ENCODE results near the gene LRRC43. TPM values are rescaled to one million over a fixed set of nuclear protein-coding genes. Genes with fewer than 3 reads are reported as not detected.

The LRRC43 gene
- total RNA-seq, 2 experiments from 2014 or later: 0.11 TPM; not detected in 1

DNA sequence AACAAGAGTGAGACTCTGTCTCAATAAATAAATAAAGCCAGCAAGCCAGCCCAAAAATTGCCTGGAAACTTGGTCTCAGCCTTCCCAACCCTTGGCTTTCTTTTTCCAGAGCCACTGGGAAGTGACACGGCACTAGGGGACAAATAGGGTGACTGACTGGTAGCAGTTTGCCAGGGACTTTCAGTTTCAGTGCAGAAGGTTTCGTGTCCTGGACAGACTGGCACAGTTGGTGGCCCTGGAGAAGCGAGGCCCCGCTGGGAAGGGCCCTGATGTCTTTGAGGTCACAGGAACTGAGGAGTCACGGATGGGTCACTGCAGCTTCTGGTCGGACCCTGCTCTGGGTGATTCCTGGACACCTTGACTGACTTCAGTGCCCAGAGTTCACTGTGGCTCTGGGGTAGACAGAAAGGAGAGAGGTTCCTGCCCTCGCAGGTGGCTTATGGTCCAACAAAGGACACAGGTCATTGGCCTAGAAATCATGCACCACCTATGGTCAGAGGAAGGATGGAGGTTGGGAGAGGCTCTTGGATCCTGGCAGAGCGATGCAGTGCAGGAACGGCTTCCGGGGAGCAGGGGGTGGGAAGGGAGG, 2.7 kb downstream of the LRRC43 start:
- ChIA-PET POLR2A (no interaction called here), CTCF (no interaction called here)

DNA sequence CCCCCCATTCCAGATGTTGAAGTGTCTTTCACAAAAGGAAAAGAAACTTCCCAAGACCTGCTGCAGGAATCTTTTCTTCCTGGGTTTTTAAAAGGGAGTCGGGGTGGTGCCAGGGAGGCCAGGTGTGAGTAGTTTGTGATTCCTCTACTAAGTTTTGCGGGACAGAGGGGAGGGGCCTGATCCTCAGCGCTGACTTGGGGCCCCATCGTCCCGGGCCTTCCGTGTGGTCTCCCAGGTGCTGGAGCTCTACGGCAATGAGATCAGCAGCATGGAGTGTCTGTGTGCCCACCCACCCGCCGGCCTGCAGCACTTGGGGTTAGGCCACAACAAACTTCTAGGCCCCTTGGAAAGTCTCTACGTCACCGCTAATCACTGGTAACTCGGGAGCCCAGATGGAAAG, 4.5 kb downstream of the LRRC43 start:
- ChIA-PET POLR2A (interaction anchor here (1.2 kb wide), 1 partner anchor 21 kb away, joined by 4 read pairs; no protein-coding TSS in a partner anchor), CTCF (interaction anchor here (0.6 kb wide), 1 partner anchor 335 kb away, joined by 5 read pairs; no protein-coding TSS in a partner anchor)

DNA sequence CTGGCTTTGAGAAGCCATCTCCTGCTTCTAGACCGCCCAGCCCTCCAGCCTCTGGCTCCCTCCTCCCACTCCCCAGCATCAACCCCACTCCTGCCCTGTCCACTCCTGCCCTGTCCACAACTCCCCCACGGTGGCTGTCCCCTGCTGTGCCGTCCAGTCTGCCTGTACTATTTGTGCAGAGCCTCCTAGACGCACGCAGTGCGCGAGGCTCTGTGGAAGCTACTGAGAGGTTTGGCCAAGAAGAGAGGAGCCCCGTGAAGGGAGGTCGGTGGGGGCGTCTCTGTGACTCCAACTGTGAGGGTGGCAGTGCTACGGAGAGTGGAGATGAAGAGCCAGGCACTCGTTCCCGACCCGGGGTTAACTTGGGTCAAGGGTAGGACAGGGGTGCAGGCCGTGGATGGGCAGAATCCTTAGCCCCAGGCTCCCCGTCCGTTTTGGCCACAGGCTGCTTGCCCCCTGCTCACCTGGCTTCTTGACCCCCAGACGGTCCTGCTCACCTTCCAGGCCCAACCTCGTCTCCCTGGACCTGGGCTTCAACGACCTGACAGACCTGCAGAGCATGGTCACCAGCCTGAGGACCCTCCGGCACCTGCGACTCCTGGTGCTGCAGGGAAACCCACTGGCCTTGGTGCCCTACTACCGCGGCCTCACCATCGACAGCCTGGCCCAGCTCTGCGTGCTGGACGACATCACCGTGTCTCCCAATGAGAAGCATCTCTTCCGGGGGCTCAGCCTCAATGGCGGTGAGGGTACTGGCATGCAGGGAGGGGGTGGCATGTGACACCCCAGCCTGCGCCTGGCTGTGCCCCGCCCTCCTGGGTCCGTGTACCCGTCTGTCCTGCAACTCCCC, 6.9 kb downstream of the LRRC43 start:
- ChIA-PET POLR2A (no interaction called here), CTCF (interaction anchor here (0.7 to 2.2 kb wide), 7 partner anchors 23 to 67 kb away, joined by 3 to 18 read pairs (median 6); no protein-coding TSS in a partner anchor)

DNA sequence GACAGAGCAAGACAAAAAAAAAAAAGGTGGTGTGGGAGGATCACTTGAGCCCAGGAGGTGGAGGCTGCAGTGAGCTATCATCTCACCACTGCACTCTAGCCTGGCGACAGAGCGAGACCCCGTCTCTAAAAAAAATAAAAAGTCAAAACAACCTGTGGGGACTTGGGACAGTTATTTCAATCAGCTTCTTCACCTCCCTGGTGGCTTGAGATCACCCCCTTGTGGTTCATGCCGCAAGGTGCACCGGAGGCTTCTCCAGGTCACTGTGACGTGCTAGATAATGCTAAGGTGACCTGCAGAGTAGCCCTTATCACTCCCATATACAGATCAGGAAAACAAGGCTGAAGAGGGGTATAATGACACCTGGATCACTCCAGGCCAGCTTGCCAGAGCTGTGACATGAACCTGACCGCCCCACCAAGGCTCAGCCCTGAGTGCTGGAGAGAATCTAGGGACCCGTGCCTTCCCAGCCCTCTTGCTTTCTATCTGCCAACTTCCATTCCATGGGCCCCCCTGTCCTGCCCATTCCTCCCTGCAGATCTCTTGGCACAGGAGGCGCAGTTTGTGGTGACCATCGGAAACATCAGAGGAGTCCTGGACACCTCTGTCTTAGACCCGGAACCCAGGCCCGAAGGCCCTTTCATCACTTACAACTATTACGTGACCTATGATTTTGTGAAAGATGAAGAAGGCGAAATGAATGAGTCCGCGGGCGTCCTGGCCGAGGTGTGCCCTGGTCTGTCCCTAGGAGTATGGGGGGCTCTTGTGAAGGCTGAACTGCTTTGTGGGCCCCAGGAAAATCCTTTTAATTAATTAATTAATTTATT, 8.1 kb downstream of the LRRC43 start:
- ChIA-PET POLR2A (interaction anchor here (1.1 kb wide), 1 partner anchor 14 kb away, joined by 4 read pairs; no protein-coding TSS in a partner anchor), CTCF (interaction anchor here (0.6 to 2.2 kb wide), 19 partner anchors 11 to 137 kb away, joined by 3 to 18 read pairs (median 4); no protein-coding TSS in a partner anchor)

DNA sequence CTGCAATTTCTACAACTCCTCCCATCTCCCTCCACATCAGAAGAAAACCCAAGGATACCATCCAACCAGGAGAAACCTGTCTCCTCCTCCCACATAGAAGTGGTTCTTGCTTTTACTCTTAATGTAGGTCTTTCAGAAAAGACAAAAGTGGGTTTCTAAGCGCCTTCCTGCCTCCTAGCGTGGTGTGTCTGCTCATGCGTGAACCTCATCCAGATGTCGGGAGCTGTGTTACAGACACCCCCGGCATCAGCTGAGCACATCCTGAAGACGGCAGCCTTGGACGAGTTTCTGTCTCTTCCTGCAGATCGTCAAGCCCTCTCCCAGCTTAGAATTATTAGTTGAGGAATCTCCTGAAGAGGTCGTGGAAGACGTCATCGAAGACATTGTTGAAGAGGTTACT, 9.5 kb downstream of the LRRC43 start:
- POLR2A ChIA-PET: no interaction called here
- CTCF ChIA-PET: interaction anchor here (1.3 to 1.4 kb wide), 2 partner anchors 69 to 138 kb away, joined by 4 to 6 read pairs; no protein-coding TSS in a partner anchor

DNA sequence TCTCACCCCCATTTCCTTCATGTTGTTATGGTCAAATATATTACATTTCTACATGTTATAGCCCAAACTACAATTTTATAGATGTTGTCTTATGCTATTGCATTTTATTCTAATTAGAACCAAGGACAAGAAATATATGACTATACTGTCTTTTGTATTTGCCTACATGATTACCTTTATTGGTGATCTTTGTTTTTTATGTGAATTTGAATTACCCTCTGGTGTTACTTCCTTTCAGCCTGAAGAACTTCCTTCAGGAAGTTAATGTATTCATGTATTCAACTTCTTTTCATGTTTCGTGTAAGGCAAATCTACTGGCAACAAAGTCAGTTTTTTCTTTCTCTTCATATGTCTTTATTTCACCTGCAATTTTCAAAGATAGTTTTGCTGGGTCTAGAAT, 11.9 kb downstream of the LRRC43 start:
- ChIA-PET POLR2A (no interaction called here), CTCF (interaction anchor here (0.8 to 3.6 kb wide), 4 partner anchors 12 to 400 kb away, joined by 3 to 10 read pairs (median 4); partner anchors contain the start of gene LRRC43)

DNA sequence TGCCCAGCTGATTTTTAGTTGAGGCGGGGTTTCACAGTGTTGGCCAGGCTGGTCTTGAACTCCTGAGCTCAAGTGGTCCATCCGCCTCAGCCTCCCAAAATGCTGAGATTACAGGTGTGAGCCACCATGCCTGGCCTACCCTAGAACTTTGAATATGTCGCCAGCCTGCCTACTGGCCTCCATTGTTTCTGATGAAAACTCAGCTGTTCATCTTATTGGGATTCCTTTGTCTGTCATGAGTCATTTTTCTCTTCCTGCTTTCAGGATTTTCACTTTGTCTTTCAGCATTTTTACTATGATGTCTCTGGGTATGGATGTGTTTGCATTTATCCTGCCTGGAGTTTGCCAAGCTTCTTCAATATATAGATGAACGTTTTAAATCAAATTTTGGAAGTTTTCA, 12.5 kb downstream of the LRRC43 start:
- ChIA-PET CTCF (interaction anchor here (1.3 to 3.6 kb wide), 2 partner anchors 13 to 29 kb away, joined by 3 to 10 read pairs; partner anchors contain the start of gene LRRC43), POLR2A (no interaction called here)

DNA sequence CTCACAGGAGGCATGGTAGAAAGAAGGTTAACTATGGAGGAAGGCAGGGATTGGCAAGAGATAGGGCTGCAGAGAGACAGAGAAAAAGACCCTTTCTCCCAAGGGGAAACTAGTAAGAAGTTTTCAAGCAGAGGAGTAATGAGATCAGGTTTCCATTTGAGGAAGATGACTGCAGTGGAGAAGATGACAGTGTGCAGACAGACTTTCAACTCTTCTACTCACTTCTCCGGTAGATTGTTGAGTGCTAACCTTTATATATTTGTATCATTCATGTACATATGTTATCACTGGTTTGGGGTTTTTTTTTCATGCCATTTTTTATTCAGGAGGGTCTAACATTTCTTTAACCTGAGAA, 14.7 kb downstream of the LRRC43 start:
- ChIA-PET POLR2A (no interaction called here), CTCF (no interaction called here)

DNA sequence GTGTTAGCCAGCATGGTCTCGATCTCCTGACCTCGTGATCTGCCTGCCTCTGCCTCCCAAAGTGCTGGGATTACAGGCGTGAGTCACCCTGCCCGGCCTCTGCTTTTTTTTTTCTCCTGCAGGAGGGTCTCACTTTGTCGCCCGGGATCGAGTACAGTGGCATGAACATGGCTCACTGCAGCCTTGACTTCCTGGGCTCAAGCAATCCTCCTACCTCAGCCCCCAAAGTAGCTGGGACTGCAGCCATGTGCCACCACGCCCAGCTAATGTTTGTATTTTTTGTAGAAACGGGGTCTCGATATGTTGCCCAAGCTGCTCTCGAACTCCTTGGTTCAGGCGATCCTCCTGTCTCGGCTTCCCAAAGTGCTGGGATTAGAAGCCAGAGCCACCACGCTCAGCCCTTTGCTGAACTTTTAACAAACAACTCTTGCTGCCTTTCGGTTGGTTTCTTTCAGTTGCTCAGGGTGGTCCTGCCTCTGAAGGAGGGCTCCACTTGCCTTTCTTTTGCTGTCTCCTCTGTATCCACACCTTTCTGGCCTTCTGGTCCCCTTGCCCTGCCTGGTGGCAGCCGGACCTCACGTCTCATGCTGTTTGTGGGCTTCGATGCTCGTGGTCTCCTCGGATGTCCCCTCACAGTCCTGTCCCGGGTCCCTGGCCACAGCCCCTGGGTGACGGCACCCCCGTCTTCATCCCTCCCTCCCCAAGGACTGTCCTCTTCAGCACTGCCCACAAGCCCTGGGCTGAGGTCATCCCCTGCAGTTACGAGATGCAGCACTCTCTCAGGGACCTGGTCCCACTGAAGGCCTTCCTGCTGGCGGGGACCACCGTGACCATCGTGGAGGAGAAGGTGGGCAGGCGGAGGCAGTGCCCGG, 16.8 kb downstream of the LRRC43 start:
- ChIA-PET CTCF (no interaction called here), POLR2A (no interaction called here)

DNA sequence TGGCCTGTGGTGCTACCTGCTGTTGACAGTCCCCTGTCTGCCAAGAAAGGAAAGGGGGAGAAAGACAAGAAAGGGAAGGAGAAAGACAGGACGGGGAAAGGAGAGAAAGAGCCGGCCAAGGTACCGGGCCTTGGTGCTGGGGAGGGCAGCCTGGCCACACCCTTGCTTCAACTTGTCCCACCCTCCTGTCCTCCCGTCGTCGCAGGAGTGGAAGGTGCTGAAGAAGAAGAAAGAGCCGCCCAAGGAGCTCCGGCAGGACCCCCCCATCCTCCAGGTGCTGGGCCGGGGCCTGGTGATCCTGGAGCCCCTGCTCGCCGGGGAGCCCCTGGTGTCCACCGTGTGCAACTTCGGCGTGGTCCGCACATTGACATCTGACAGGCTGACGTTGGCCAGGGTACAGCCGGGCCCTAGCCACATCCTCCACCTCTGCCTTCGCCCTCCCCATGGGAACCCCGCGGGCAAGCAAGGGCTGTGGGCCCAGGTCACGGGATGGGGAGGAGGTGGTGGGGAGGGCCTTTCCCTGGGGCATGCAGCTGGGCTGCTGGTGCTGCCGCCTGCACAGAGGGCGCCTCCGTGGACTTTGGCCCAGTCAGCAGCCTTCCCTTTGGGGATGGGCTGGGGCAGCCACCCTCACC, 17.7 kb downstream of the LRRC43 start:
- POLR2A ChIA-PET: no interaction called here
- CTCF ChIA-PET: no interaction called here

DNA sequence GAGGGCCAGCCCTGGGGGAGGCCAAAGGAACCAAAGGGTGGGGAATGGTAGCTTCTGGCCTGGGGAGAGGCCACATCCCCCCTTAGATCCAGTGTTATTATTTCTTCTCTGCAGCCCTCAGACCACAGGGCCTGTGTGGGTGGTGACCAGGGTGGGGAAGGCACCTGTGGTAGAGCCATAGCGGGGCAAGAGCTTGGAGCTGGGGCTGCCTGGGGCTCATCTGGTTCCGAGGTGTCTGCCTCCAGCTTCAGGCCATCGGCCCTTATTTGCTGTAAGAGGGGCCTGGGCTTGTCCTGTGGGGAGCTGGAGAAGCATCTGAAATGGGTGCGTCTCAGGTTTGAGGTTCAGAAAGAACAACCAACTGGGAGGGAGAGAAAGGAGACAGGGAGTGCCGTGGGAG, 18.5 kb downstream of the LRRC43 start:
- ChIA-PET POLR2A (no interaction called here), CTCF (no interaction called here)

DNA sequence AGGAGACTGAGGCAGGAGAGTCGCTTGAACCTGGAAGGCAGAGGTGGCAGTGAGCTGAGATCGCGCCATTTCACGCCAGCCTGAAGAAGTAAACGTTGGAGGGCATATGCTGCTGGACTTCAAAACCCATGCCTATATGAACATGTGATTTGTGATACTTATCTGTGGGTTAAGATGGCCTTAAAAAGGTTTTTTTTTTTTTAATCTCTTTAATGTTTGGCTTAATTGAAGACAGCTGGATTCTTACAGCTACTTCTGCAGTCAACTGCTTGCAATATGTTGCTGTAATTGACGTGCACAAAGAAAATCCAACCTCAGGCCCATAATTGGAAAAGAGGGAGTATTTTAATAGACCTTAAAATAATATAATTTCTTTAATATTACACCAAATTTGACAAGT, 19.1 kb downstream of the LRRC43 start:
- ChIA-PET CTCF (no interaction called here), POLR2A (interaction anchor here (0.6 kb wide), 1 partner anchor 21 kb away, joined by 3 read pairs; no protein-coding TSS in a partner anchor)

DNA sequence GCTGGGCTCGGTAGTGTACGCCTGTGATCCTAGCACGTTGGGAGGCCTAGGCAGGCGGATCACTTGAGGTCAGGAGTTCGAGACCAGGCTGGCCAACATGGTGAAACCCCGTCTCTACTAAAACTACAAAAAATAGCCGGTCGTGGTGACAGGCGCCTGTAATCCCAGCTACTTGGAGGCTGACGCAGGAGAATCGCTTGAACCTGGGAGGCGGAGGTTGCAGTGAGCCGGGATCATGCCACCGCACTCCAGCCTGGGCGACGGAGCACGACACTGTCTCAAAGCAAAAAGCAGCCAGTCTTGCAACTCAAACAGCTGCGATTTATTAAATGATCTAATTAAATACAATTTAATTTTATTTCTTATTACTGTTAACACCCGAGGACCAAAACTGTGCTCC, 19.9 kb downstream of the LRRC43 start:
- POLR2A ChIA-PET: interaction anchor here (0.6 kb wide), 1 partner anchor 175 kb away, joined by 5 read pairs; no protein-coding TSS in a partner anchor
- CTCF ChIA-PET: interaction anchor here (0.6 kb wide), 1 partner anchor 46 kb away, joined by 3 read pairs; no protein-coding TSS in a partner anchor

DNA sequence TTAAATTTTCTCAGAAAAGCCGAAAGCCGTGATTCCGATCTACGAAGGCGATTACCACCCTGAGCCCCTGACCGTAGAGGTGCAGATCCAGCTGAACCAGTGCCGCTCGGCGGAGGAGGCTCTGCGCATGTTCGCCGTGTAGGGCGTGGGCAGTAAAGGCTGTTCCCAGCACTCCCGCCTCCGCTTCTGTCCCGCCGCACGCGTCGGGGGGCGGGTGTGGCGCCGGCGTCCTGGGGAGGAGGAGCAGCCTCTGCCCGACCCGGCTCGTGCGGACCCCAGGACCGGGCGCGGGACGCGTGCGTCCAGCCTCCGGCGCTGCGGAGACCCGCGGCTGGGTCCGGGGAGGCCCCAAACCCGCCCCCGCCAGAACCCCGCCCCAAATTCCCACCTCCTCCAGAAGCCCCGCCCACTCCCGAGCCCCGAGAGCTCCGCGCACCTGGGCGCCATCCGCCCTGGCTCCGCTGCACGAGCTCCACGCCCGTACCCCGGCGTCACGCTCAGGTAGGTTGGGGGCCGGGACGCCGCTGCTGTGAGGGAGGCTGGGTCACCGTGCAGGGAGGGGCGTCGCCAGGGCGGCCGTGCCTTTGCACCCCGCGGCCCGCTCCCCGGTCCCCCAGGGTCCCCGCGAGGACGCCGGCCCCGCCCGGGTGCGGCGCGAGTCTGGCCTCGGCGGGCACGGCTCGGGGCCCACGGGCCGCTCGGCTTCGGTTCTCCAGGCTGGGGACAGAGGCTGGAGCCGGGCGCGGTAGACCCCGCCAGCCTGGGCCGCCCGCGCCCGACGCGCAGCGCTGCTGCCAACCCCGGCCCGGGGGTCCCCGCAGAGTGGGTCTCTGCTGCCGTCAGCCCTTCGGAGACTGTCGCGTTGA, 20.6 kb downstream of the LRRC43 start, which contains the start of gene B3GNT4:
Gene B3GNT4 (plus strand): TSS at position 409 of the 866 bp plus-strand sequence. CDS start 910 bp downstream, outside the sequence.
- ChIA-PET CTCF (interaction anchor here (0.6 kb wide), 1 partner anchor 47 kb away, joined by 3 read pairs; no protein-coding TSS in a partner anchor), POLR2A (interaction anchor here (0.6 kb wide), 1 partner anchor 176 kb away, joined by 5 read pairs; no protein-coding TSS in a partner anchor)

DNA sequence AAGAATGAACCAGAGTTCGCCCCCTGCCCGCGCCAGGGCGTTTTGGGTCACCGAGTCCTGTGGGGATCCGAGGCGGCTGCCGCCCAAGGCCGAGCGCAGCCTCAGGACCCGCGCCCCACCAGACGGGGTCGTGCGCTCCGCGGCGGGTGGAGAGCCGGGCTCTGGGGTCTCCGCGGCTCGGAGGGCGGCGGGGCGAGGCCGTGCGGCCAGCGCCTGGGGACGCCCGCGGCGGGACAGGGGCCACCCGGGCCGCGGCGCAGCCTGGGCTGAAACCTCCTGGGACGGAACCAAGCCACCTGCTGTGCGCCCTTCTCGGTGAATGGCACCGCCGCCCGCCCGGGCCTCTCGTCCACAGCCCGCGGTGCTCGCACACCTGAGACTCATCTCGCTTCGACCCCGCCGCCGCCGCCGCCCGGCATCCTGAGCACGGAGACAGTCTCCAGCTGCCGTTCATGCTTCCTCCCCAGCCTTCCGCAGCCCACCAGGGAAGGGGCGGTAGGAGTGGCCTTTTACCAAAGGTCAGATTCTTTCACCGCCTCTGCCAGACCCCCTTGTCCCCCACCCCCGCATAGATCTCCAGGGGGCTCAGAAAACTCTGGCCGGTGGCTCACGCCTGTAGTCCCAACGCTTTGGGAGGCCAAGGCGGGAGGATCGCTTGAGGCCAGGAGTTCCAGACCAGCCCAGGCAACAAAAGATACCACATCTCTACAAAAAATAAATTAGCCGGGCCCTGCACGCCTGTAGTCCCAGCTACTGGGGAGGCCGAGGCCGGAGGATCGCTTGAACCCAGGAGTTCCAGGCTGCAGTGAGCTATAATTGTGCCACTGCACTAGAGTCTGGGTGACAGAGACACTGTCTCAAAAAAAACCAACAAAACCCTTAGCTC, 21.5 kb downstream of the LRRC43 start:
- ChIA-PET POLR2A (interaction anchor here (0.6 to 1.1 kb wide), 4 partner anchors 13 to 1313 kb away, joined by 3 to 9 read pairs (median 4); no protein-coding TSS in a partner anchor), CTCF (interaction anchor here (0.6 to 0.7 kb wide), 2 partner anchors 62 to 86 kb away, joined by 4 read pairs; no protein-coding TSS in a partner anchor)
